ENCODE data around the gene CACNA1C.

CACNA1C gene

DNA sequence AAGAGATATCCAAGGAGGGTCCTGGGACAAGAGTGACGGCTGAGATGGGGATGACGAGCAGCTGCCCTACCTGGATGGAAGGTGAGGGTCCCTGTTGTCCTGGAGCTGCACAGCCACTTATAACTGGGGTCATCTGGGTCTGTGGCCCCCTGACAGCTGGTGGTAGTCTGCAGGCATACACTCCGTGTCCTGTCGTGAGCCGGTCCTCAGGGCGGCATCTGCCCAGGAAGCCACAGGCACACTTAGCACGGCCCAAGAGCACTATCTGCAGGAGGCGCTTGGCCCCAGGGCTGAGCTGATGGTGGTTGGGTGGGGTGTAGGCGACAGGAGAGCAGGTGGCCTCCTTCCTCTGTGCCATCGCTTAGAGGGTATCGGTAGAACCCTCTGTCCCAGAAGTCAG, 248.1 kb downstream of the CACNA1C start:
- DNase-seq, result no peak

DNA sequence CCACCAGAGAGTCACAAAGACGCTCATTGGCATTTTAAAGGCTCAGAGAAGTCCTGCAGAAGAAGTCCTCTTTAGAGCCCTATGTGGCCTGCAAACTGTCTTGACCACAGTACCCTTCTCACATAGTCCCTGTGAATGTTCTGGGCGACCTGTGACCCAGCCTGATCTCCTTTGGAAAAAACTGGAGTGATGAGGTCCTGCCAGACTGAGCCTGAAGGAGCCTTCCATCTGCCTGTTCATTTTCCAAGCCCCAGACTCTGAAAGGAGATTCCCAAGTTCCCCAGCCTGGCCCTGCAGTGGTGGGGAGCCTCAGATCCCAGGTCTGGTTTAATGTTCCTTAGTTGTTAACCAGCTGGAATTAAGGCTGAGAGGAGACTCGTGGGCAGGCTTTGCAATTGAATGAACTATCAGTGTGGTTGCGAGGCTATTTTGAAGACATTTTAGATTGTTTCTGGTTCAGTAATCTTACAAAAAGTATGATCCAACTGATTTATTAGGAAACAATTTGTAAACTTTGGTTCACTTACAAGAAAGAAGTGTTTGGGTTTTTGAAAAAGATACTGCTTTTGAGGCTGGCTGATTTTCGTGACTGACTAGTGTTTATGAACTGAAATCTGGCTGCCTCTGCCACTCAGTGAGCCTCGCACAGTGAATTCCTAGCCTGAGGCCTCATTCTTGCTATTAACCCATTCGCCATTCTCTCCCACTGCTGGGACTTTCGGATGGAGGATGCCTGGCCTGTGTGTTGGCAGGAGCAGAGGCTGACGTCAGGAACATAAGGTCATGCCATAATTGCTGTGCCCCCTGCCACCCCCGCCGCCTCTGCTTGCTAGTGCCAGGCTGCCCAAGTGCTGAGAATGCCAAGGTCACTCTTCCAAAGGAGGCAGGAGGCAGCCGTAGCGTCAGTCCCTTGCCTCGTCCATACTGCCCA, 249.0 kb downstream of the CACNA1C start:
- DNase-seq, result no peak

DNA sequence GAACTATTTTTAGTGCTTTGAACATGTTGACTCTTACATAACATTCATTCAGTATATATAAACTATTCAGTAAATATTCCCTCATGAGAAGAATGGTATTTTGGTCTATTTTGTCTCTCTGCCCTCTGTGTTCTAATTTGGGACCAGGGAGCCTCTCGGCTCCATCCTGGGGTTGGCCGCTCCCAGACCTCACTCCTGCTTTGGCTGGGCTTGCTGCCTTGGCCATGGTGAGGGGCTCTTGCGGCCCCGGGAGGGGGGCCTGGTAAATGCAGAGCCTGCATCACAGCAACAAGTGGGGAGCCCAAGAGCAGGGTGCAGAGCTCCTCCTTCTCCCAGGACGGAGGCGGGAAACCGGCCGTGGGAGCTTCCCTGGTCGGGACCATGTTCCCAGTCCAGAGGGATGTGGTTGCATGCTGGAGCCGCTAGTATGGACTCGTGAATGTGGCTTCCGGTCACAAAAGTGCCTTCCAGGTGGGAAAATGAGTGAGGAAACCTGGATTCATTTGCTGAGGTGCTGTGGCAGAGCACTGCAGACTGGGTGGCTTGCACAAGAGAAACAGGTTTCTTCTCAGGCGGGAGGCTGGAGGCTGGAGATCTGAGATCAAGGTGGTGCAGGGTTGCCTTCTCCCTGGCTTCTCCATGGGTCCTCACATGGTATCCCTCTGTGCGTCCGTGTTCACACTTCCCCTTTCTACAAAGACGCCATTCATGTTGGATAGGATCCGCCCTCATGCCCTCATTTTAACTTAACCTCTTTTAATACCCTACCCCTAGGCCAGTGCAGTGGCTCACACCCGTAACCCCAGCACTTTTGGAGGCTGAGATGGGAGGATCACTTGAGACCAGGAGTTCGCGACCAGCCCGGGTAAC, 250.2 kb downstream of the CACNA1C start:
- no peak for DNase-seq

DNA sequence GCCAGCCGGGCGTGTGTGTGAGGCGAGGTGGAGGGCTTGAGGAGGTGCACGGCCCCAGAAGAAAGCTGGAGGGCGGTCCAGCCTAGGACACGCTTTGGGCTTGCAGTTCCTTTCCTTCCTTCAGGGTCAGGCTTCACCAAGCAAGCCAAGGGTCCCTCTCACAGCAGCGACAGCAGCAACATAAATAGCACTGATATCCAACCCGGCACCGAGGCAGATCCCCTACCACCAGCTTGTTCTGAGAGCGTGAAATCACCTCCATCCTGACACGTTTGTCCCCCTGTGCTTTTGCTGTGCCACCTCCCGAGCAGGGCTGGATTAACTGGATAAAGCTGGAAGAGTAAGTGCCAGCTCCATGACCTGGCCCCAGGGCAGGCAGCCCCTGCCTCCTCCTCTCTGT, 251.4 kb downstream of the CACNA1C start:
- no peak for DNase-seq

DNA sequence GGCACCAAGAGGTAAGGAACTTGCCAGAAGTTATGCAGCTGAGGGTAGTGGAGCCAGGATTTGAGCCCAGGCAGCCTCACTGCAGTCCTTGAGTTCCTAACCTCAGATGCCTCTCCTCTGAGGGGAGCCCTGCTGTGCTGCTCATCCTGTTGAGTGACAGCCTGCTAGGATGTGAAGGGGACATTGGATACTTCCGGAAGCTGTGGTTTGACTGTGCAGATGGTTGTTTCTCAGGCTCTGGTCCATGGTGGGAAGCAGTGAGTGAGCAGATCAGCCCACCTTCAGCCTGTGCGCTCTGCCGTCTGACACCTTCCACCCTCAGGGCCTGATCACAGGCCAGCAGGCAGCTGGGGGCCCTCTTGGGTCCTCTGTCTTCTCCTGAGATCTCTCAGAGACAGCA, 253.2 kb downstream of the CACNA1C start:
- no peak for DNase-seq

DNA sequence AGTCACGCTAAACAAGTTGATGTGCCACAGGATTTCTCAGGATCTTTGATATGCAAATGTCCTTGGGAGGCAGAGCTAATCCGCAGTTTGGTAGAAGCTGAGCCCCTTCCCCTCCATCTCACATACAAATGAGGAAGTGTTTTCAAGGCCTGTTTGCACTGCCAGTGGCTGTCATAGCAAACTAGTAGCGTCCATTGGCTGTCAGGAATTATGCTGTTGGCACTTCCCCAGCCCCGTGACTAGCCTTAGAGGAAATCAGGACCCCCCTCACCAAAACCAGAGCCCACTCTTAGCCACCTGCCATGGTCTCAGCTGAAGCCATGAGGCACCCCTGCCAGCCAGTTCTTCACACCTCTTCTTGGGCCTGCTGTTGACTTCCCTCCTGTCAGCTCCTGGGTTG, 253.9 kb downstream of the CACNA1C start:
- no peak for DNase-seq

DNA sequence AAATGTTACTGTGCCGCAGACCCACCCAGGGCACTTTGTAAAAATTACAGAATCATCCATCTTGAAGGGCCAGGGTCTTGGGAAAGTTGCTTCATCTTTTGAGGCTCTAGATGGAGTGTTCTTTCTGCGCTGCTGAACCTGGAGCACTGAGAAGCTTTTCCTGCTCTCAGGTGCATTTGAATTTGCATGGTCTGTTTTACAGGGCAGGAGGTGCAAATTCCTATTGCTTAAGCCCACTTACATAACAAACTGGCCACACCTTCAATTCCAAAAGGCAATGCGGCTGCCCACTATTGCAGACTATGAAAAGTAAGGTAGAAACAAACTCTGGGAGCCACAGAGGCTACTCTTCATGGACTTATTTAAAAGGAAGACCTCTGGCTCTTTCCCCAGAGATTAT, 254.8 kb downstream of the CACNA1C start:
- no peak for DNase-seq

DNA sequence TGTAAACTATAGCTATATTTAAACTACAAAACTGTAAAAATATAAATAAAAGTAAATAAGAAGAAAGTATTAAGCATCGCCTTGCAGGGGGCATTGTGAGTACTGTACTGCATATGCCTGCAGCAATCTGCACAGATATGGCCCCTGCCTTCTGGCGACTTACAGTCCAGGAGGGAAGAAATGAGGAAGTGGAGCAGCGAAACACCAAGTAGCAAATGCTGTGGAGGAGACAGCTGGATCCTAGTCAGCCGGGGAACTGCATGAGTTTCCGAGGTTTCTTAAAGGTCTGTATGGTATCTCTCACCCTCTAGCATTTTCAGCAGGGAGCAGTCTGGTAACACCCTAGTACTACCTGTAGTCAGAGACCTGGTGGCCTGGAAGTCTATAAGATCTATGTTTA, 256.9 kb downstream of the CACNA1C start:
- no peak for DNase-seq

DNA sequence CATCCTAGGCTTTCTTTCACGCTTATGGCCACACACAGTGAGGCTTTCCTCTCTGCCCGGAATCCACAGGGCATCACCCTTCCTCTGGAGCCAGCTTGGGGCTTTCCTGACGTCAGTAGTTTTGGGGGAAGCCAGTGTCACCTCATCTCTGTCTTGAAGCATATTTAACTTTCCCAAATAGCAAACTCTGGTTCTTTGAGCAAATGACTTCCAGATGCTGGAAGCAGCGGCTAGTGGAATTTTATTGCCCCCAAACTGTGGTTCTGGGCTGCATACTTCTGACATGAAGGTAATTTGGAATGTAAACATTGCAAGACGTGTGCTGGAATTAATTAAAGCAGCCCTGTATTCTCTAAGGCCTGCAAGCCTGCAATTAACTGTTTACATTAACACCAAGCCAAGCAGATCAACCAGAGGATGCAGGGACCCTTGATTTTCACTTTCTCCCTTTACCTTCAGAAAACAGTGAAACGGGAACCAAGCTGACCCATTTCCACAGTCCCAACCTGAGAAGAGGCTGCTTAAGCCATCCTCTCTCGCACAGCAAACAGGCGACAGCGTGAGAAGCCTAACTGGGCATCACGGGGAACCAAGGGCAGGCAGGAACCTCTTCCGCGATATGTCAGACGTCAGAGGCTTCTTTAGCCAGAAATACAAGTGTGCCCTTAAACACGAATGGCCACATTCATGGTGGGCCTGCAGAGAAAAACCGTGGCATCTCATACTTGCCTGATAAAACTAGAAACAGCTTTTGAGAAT, 258.4 kb downstream of the CACNA1C start:
- DNase-seq, result no peak

DNA sequence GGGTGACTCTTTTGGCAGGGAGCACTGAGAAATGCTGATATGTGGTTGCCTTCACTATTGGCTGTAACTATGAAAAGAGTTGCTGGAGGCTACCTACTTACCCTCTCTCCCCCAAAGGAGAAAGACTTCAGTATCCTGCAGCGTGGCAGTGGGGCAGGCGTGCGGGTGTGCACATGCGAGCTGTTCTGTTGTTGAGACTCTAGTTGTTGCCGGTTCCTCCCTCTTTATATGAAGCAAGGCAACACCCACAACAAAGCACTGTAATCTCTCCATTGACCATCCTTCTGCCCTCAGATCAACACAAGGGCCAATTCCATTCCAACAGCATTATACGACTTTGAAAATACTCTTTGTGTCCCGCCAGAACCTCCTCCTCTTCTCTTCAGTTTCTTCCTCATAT, 259.4 kb downstream of the CACNA1C start:
- no peak for DNase-seq

DNA sequence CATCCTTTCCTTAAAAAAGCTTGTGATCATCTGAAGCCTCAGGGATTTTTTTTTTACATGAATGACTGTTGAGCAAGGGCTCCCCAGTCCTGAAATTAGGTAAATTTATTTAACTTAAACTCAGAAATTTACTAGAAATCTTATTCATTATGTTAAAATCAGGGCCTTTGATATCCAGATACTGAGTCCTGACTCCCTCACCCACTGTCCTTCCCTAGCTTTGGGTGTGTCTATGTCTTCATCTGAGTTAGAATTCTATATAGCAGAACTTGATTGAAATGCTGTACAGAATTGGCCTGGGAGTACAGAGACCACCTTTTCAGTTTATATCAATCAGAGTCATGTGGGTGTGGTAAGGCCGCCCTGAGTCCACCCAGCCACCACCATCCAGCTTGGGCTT, 260.0 kb downstream of the CACNA1C start:
- no peak for DNase-seq

DNA sequence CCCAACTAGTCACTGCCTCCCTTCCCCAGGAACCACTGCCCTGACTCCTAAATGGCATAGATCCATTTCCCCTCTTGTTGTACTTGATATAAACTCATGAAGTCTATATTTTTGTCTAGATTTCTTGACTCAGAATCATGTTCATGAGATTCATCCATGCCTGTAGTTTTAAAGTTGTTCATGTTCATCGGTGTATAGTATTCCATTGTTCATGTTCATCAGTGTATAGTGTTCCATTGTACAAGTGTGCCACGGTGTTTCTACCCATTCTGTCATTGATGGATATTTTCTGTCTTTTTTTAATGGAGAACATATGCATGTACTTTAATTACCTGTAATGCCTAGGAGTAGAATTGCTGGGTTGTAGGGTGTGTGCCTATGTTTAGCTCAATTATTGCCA, 261.7 kb downstream of the CACNA1C start:
- DNase-seq, result no peak

DNA sequence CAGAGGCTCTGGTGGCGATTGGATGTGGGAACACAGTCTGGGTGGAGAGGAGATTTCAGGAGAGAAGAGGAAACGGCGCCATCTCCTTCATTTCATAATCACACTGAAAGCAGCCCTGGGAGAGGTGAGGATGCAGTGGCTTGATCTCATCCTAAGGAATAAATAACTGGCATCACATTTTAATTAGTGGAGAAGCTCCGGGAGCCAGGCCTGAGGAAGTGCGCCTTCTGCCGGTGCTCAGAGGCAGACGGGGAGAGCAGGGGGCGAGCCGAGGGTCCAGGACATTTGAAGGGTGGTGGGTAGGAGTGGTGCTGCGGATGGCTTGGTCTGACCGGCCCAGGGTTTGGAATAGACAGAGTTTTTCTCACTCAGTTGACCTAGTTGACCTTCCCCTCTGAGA, 265.0 kb downstream of the CACNA1C start:
- no peak for DNase-seq

DNA sequence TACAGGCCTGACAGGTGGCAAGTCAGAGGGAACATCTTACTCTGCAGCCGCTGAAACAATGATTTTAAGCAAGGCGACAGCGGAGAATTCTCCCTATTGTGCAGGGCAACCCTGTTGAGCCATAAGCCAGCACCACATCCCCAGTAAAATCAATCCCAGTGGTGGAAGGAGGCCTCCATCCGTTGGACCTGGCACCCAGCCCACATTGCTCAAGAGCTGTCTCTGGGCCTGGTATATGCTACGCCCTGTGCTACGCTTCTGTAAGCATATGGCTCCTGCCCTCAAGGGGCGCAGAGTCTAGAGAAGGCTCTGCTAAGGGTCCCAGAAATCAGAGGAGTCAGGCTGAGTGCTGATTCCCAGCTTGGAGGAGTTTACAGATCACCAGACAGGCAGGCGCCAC, 265.5 kb downstream of the CACNA1C start:
- no peak for DNase-seq

DNA sequence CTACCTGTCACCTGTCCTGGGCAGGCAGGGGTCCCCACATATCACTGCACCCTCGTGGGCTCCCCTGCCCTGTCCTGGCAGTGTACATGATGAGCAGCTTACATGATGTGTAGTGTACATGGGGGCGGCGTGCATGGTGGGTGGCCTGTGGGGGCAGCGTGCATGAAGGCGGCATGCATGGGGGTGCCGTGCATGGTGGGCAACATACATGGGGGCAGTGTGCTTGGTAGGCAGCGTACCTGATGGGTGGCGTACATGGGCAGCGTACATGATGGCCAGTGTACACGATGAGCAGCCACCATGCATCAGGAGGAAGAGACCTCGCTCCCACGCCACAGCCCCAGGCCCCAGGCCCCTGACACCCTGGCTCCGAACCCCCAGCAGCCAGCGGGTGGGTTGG, 266.3 kb downstream of the CACNA1C start:
- no peak for DNase-seq

DNA sequence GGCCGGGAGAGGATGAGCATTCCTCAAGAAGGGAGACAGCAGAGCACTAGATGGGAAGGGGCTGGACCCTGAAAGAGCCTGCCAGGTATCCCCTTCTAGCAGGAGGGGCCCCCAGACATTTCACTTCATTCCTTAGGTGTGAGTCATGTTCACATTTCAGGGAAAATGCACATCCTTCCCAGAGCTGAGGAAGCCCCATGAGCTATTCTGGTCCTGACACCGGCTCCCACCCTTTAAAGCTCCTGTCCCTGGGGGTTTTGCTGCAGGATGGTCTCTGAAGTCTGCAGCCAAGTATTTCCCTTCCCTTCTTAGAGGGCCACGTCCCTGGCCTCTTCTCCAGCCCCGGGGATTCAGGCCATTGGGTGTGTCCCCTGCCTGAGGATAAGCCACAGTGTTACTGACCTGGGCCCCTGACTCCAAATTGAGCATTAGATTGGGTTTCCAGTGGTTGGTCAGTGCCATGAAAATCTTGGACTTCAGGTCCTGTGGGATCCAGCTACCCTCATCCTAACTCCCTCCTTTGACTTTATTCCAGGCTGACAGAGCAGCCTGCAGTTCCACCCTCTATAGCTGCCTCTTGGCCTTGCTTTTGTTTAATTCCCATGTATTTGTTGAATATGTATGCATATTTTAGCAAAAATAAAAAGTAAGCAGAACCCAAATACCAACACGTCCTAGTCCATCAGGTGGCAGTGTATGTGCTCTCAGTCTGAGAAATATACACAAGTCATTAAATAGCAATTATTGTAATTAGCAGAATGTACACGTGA, 267.1 kb downstream of the CACNA1C start:
- no peak for DNase-seq

DNA sequence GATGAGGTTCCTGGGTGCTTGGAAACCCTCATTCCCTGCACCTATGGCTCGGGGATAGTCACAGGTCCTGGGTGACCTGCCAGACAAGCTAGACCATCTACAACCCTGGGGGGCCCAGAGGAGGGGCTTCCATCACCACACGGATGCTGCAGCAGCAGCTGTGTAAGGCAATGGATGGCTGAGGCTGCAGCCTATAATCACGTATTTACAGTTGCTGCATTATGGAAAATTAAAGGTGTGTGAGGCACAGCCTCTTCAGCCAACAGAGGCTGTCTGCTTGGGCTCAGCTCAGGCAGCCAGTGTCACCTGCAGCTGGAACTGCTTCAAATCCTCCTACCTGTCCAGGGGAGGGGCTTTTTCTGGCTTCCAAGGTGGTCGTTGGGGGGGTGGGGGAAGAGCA, 268.1 kb downstream of the CACNA1C start:
- no peak for DNase-seq

DNA sequence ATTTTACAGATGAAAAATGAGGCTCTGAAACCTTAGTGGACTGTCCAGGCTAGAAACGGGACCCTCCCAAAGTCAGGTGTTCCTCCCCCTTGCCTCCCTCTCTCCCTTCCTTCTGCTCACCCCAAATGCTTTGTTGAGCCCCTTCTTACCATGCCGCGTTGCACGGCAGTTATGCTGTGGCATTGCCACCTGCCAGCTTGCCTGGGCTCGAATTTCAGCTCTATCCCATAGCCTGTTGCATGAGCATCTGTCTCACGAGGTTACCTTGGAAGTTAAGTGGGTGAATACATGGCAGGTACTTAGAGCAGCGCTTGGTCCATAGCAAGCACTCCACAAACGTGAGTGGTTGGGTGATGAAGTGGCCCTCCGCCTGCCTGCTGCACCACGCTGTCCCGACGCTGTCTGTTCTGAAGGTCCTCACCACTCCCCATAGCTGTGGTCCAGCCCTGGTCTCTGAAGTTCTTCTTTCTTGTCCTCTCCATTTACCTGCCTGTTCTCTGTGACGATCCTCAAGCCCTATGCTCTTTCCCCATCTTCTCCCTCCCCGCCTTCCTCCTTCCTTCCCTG, 269.9 kb downstream of the CACNA1C start:
- DNase-seq, result no peak

DNA sequence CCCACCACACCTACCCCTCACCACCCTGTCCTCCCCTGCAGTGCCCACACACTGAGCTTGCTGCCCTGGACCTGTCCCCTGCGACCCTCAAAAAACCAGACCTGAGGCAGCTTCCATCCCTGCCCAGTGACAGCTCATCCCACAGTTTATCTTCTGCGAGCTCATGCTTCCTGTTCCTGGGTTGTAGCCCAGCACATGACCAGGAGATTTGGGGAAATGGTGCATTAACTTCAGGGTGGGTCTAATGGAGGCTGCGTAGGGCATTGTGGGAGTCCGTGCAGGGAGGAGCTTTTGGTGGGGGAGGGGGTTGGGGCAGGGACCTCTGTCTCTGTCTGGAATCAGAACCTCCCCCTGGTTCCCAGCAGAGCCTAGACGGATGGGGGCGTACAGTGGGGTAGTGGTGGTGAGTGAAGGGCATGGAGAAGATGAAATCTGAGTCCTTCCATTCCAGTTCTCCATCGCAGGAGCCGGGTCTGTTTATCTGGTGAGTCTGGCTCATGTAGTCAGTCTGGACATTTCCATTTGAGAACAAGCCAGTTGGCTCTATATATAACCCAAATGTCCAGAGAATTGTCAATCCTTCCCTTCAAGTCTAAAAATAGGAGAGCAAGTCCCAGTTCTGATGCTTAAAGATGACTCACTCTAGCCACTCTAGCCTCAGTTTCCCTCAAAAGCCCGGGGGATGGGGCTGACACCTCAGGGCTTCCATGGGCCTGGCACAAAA, 270.9 kb downstream of the CACNA1C start:
- DNase-seq, result no peak

DNA sequence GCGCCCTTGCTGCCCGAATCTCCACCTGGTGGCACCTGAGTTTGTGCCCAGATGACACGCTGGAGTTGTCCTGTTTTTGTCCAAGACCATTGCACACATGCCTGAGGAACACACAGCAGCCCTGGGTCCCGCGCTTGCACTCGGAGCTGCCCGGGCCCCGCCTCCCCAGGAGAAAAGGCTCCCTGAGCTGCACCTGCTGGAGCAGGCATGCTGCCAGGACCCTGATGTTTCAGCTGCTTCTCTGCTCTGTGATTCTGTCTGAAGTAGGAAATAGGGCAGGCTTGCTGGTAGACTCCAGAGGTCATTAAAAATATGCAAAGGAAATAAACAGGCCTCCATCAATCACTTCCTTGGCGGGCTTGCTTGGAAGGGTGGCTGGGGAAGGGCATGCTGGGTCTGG, 271.6 kb downstream of the CACNA1C start:
- no peak for DNase-seq

DNA sequence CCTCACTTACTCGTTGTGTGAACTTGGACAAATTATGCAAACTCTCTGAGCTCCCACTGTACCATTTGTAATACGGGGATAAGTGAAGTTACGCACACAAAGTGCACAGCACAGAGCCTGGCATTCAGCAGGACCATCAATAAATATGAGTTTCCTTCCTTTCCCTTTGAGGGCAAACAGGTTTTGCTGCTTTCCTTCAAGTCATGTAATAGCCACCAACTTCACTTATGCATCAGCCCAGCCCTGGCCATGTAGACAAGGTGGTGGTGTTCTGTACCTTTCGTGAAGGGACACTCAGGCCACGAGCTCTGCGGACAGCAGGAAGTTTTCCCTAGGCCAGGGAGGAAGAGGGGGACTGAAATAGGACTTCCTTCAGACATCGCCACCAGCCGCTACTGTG, 272.7 kb downstream of the CACNA1C start:
- no peak for DNase-seq

Measured in CD4-positive, alpha-beta T cell treated with Interleukin-12 subunit alpha and Interleukin-12 subunit beta, for 1 hour (primary cell).